Nephron progenitor cell (in vitro differentiated cells): ENCODE data around the gene TLR6.
"Not testable (repeated sequence)": the region's sequence is repeated elsewhere in the genome, so short reads cannot be mapped to it uniquely, and the experiment has no call there.

Source experiments
- DNase-seq: peaks from one replicate; pipeline ENCODE4 v3.0.0; 2021
- H3K27ac Mint-ChIP-seq: 2 replicates; pipeline ENCODE4 v1.8.0; 2021; ENCODE audit warnings: mild to moderate bottlenecking, moderate library complexity, mixed read lengths
- H3K27me3 Mint-ChIP-seq: 2 replicates; pipeline ENCODE4 v1.8.0; 2021; ENCODE audit warnings: mild to moderate bottlenecking, low read depth, mixed read lengths; ENCODE audit not compliant: poor library complexity
- H3K36me3 Mint-ChIP-seq: 2 replicates; pipeline ENCODE4 v1.8.0; 2021; ENCODE audit warnings: low read depth, mixed read lengths
- H3K4me1 Mint-ChIP-seq: 2 replicates; pipeline ENCODE4 v1.8.0; 2021; ENCODE audit warnings: mixed read lengths
- H3K4me3 Mint-ChIP-seq: 2 replicates; pipeline ENCODE4 v1.8.0; 2021; ENCODE audit warnings: mild to moderate bottlenecking, moderate library complexity, mixed read lengths
- H3K9me3 Mint-ChIP-seq: 2 replicates; pipeline ENCODE4 v1.8.0; 2021; ENCODE audit warnings: mild to moderate bottlenecking, moderate library complexity, mixed read lengths
- CTCF ChIP-seq: fragments of 200-600 bp; sonication (generic); IDR thresholded peaks from 2 replicates; pipeline ENCODE4 v1.5.0; 2021; ENCODE audit warnings: antibody characterized with exemption

The TLR6 gene

GRCh38 chr4:38780833-38781484, 75.7 kb downstream of the TLR6 start:
- H3K4me3 Mint-ChIP-seq = no peak overlapping the region
- no peak for DNase-seq
- H3K27ac Mint-ChIP-seq = no peak overlapping the region
- peaks cover 5% of the 10 kb centered on the region for H3K36me3 Mint-ChIP-seq
- H3K9me3 Mint-ChIP-seq = peaks cover 6% of the 10 kb centered on the region
- peaks cover 14% of the 10 kb centered on the region for H3K27me3 Mint-ChIP-seq
- peaks cover 5% of the 10 kb centered on the region for H3K4me1 Mint-ChIP-seq
- TF ChIP-seq CTCF = no peak

- no peak for DNase-seq
- Mint-ChIP-seq H3K9me3 (peaks cover 6% of the 10 kb centered on the region), H3K4me3 (no peak overlapping the region), H3K27me3 (peaks cover 14% of the 10 kb centered on the region), H3K4me1 (peaks cover 5% of the 10 kb centered on the region), H3K36me3 (peaks cover 5% of the 10 kb centered on the region), H3K27ac (no peak overlapping the region)
- TF ChIP-seq CTCF = no peak
Measured at GRCh38 chr4:38779790-38780189, 76.8 kb downstream of the TLR6 start.

GRCh38 chr4:38777925-38778324, 78.7 kb downstream of the TLR6 start:
- not testable (repeated sequence) for DNase-seq, H3K36me3 Mint-ChIP-seq, H3K9me3 Mint-ChIP-seq, H3K4me1 Mint-ChIP-seq, H3K4me3 Mint-ChIP-seq, H3K27ac Mint-ChIP-seq
- H3K27me3 Mint-ChIP-seq = peaks cover 11% of the 10 kb centered on the region

- no peak overlapping the region for H3K4me3 Mint-ChIP-seq
- peaks cover 6% of the 10 kb centered on the region for H3K9me3 Mint-ChIP-seq
- peaks cover 5% of the 10 kb centered on the region for H3K36me3 Mint-ChIP-seq
- no peak for TF ChIP-seq CTCF
- peaks cover 6% of the 10 kb centered on the region for H3K27me3 Mint-ChIP-seq
- H3K27ac Mint-ChIP-seq = no peak overlapping the region
- no peak for DNase-seq
- H3K4me1 Mint-ChIP-seq = no peaks in the 10 kb centered on the region
Measured at GRCh38 chr4:38775326-38775725, 81.3 kb downstream of the TLR6 start.

GRCh38 chr4:38774181-38774955, 82.2 kb downstream of the TLR6 start:
- no peak for DNase-seq
- peaks cover 5% of the 10 kb centered on the region for H3K36me3 Mint-ChIP-seq
- H3K4me3 Mint-ChIP-seq = no peak overlapping the region
- no peak overlapping the region for H3K27ac Mint-ChIP-seq
- peaks cover 6% of the 10 kb centered on the region for H3K27me3 Mint-ChIP-seq
- no peaks in the 10 kb centered on the region for H3K4me1 Mint-ChIP-seq
- H3K9me3 Mint-ChIP-seq = peaks cover 6% of the 10 kb centered on the region
- no peak for TF ChIP-seq CTCF
